HG02763 (cell line): ENCODE data around the gene CTAGE8.
"Not testable (repeated sequence)": the region's sequence is repeated elsewhere in the genome, so short reads cannot be mapped to it uniquely, and the experiment has no call there.

ENCODE experiments used
- ATAC-seq: cut with Tn5 transposase; IDR thresholded peaks from one replicate; pipeline ENCODE4 v1.9.1; 2021; ENCODE audit warnings: mild to moderate bottlenecking, moderate library complexity; ENCODE audit not compliant: unreplicated experiment

The CTAGE8 gene

GRCh38 chr7:144259067-144259466, 10.0 kb downstream of the CTAGE8 start:
- not testable (repeated sequence) for ATAC-seq

GRCh38 chr7:144256112-144256511, 13.0 kb downstream of the CTAGE8 start:
- ATAC-seq: no peak

DNA sequence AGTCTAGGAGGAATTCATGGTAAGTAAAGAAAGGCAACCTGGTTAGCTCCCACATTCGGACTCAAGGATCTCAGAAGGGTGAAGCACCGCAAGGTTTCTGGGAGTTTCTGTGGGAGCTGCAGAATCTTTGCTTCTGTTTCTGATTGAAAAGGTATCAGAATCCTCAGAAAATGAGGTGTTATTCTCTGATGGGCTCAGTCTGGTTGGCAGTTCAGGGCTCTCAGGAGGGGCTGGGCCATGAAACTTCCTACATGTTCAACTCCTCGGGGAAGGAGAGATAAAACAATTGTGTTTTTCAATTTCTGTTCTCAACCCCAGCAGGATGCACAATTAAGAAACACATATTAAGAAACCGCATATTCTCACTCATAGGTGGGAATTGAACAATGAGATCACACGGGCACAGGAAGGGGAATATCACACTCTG, 13.6 kb downstream of the CTAGE8 start:
- no peak for ATAC-seq

- ATAC-seq: not testable (repeated sequence)
Measured at GRCh38 chr7:144252307-144252706, 16.8 kb downstream of the CTAGE8 start.

DNA sequence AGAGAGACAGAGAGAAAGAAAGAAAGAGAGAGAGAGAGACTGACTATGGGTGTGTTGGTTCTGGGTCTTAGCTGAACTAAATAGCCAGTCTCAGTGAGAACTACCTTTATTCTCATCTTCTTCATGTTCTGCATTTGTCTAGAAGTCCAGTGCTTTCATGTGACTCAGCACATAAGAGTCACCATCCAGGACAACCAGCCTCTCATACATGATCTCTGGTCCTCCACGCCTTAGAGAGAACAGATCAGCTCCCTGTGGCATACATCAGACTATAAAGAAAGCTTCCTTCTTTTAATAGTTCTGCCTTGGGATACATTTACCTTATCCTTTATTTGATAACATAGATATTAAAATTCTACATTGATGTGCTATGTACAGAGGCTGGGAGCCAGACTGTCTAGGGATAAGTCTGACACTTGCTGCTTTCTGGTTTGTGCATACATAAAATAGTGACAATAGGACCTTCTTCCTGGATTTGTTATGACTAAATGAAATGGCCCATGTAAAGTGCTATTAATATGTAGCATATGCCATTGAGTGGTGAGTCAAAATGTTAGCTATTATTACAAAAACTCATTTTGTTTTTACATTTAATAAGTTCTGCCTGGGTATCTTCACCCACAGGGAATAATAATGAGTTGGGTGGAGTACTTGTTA, 21.3 kb downstream of the CTAGE8 start:
- not testable (repeated sequence) for ATAC-seq

DNA sequence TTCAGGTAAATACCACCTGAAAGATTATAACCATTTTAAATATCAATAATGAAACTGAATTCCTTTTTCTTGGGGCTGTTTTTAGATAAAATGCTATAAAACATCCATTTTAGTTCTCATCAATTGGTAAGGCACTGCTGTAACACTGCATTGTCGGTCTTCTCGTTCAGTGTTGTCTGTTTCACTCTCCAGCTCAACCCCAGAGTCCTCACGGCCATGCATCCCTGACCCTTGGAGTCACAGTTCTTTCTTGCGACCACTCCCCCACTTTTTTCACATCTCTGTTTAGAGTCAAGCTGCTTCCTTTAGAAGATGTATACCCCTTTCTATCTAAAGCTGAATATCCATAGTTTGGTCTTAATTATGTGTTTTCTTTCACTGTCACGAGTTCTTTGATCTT, 22.1 kb downstream of the CTAGE8 start:
- not testable (repeated sequence) for ATAC-seq

GRCh38 chr7:144245372-144245771, 23.7 kb downstream of the CTAGE8 start:
- ATAC-seq: not testable (repeated sequence)

GRCh38 chr7:144239365-144239764, 29.7 kb downstream of the CTAGE8 start, which contains the start of gene OR2A42:
Gene OR2A42 (minus strand): TSS chr7:144239605. CDS start chr7:144232843, 6,762 bp downstream.
- not testable (repeated sequence) for ATAC-seq

GRCh38 chr7:144238530-144239082, 30.5 kb downstream of the CTAGE8 start:
- not testable (repeated sequence) for ATAC-seq

GRCh38 chr7:144233039-144233438, 36.0 kb downstream of the CTAGE8 start:
- not testable (repeated sequence) for ATAC-seq

- not testable (repeated sequence) for ATAC-seq
Measured at GRCh38 chr7:144231027-144231426, 38.1 kb downstream of the CTAGE8 start.

- ATAC-seq: not testable (repeated sequence)
Measured at GRCh38 chr7:144228810-144229209, 40.3 kb downstream of the CTAGE8 start.

DNA sequence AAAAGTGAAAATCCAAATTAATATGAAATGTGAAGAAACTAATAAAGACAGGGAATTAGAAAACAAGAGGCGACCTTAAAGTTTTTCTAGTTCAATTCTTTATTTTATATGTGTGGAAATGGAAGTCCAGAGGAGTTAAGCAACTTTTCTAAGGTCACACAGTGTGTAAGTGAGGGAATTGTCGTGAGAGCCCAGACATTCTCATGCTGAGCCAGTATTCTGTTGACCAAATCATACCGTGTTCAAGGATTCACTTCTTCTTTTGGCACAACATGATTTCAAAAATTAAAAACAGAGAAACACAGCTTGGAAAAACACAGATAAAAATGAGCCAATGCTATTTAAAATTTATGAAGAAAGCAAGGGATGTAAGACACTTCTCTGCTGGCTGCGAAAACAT, 42.2 kb downstream of the CTAGE8 start:
- ATAC-seq: not testable (repeated sequence)

GRCh38 chr7:144223675-144224074, 45.4 kb downstream of the CTAGE8 start:
- ATAC-seq: not testable (repeated sequence)

DNA sequence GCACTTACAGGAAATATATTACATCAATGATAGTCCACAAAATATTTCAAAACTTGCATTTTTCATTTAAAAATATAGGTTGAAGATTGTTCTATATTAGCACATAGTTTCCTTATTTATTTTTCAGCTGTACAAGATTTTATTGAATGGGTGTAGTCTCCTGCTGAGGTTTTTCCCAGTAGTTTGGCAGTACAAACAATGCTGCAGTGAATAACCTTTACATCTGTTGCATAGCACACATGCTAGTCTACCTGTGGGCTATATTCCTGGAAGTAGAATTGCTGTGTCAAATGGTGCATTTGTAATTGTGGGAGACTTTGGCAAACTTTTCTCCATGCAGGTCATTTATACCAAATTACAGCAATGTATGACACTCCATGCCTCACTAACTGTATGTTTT, 48.6 kb downstream of the CTAGE8 start:
- ATAC-seq: not testable (repeated sequence)

- not testable (repeated sequence) for ATAC-seq
Measured at GRCh38 chr7:144219149-144219548, 49.9 kb downstream of the CTAGE8 start.

DNA sequence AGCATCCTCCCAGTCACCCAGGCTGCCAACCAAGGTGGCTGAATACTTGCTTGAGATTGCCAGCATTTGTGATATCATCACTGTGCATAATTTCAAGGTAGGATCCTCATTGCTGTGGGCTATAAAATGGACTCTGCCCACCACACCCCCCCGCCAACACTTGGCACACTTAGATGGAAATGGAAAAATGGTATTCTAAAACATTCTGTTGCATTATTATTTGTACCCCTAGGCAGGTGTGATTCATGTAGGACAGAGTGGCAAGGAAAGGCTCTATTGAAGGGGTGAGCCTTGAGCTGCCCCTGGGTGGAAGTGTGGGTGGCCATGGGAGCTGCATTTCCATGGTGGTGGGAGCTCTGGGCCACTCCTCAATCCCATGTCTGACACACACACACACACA, 50.5 kb downstream of the CTAGE8 start:
- ATAC-seq: not testable (repeated sequence)

DNA sequence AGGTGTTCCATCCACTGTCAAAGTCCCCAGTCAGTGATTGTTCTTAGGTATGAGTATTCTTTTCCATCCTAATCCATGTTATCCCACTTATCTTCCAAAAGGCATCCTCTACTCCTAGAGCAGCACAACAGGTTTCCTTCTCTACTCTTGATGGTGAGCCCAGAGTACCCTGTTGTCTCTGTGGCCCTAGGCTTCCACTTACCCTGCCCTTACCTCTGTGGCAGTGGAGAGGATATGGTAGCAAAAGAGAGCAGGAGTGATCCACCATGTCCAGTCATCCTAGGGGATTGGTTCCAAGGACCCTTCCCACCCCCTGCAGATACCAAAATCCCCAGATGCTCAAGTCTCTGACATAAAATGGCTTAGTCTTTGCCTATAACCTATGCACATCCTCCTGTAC, 51.9 kb downstream of the CTAGE8 start:
- ATAC-seq: not testable (repeated sequence)
